ENCODE measurements around the gene GPR176.

GRCh38 chr15:39854161-39854560 is 65.9 kb downstream of the GPR176 start:
- TF ChIP-seq CTCF (IDR thresholded peaks at IDR 0.05) (no peak), EZH2 (IDR thresholded peaks at IDR 0.05) (no peak), EZH2phosphoT487 (IDR thresholded peaks at IDR 0.05) (no peak)

Data from neural progenitor cell (in vitro differentiated cells).